HFFc6 (cell line): ENCODE data around the gene STK32A. TPM values are rescaled to one million over a fixed set of nuclear protein-coding genes. Genes with fewer than 3 reads are reported as not detected.
A peak's percentile ranks its signal among the peaks of the same experiment; 100 is the strongest.

ENCODE experiments used
- DNase-seq: peaks from one replicate; pipeline ENCODE4 v3.0.0-alpha.2; 2018
- H3K27ac Mint-ChIP-seq: 2 replicates; pipeline ENCODE4 v1.8.0; 2020; ENCODE audit warnings: mild to moderate bottlenecking, mixed read lengths
- H3K27me3 Mint-ChIP-seq: 2 replicates; pipeline ENCODE4 v1.8.0; 2021; ENCODE audit warnings: mild to moderate bottlenecking, moderate library complexity, mixed read lengths; ENCODE audit not compliant: insufficient read depth
- H3K36me3 Mint-ChIP-seq: 2 replicates; pipeline ENCODE4 v1.8.0; 2021; ENCODE audit warnings: low read depth, mixed read lengths
- H3K4me1 Mint-ChIP-seq: 2 replicates; pipeline ENCODE4 v1.8.0; 2020; ENCODE audit warnings: low read depth, mixed read lengths
- H3K4me3 Mint-ChIP-seq: 2 replicates; pipeline ENCODE4 v1.8.0; 2020; ENCODE audit warnings: mild to moderate bottlenecking, moderate library complexity, mixed read lengths
- H3K9me3 Mint-ChIP-seq: 2 replicates; pipeline ENCODE4 v1.8.0; 2020; ENCODE audit warnings: mild to moderate bottlenecking, mixed read lengths
- CTCF ChIP-seq: fragments of 200-600 bp; sonication (generic); IDR thresholded peaks from 2 replicates; pipeline ENCODE4 v1.5.0; 2021; ENCODE audit warnings: antibody characterized with exemption, mild to moderate bottlenecking
- total RNA-seq, 6 experiments: library from RNA; stranded (reverse); fragmentation: NEBNext Ultra II Directional; extraction: Animal tissue kit (Norgen Biotek cat#: 25700); gene quantifications; 2 replicates in 1 of 6; 3 replicates in 5 of 6; pipeline ENCODE4 v1.2.3, GENCODE V29; 2021

The STK32A gene
- total RNA-seq, 6 experiments from 2014 or later: 0.21 to 1.4 (median 0.91) TPM

GRCh38 chr5:147407094-147407681, 172.4 kb downstream of the STK32A start:
- no peak for DNase-seq
- H3K4me1 Mint-ChIP-seq: peaks cover 55% of the 10 kb centered on the region
- H3K36me3 Mint-ChIP-seq: peaks cover 24% of the 10 kb centered on the region
- no peak for TF ChIP-seq CTCF
- H3K9me3 Mint-ChIP-seq: no peaks in the 10 kb centered on the region
- H3K4me3 Mint-ChIP-seq: no peak overlapping the region
- H3K27me3 Mint-ChIP-seq: peaks cover 2% of the 10 kb centered on the region
- H3K27ac Mint-ChIP-seq: peak overlapping the region; percentile 41; the same call in 1 of the 2 replicates

- H3K9me3 Mint-ChIP-seq: no peaks in the 10 kb centered on the region
- peaks cover 40% of the 10 kb centered on the region for H3K4me1 Mint-ChIP-seq
- no peak for TF ChIP-seq CTCF
- H3K4me3 Mint-ChIP-seq: no peak overlapping the region
- DNase-seq: no peak
- H3K27ac Mint-ChIP-seq: no peak overlapping the region
- peaks cover 23% of the 10 kb centered on the region for H3K36me3 Mint-ChIP-seq
- H3K27me3 Mint-ChIP-seq: peaks cover 2% of the 10 kb centered on the region
These were observed 174.2 kb downstream of the STK32A start for GRCh38 chr5:147408980-147409379.

- Mint-ChIP-seq H3K4me1 (peaks cover 22% of the 10 kb centered on the region), H3K36me3 (peaks cover 20% of the 10 kb centered on the region; the same call in 1 of the 2 replicates), H3K4me3 (no peak overlapping the region), H3K27me3 (no peaks in the 10 kb centered on the region), H3K27ac (no peak overlapping the region), H3K9me3 (no peaks in the 10 kb centered on the region)
- no peak for TF ChIP-seq CTCF
- no peak for DNase-seq
These were observed 175.9 kb downstream of the STK32A start for GRCh38 chr5:147410496-147411358.

- Mint-ChIP-seq H3K36me3 (peaks cover 18% of the 10 kb centered on the region; the same call in 1 of the 2 replicates), H3K9me3 (no peaks in the 10 kb centered on the region), H3K27me3 (no peaks in the 10 kb centered on the region), H3K4me3 (no peak overlapping the region), H3K27ac (no peak overlapping the region), H3K4me1 (peaks cover 15% of the 10 kb centered on the region)
- no peak for TF ChIP-seq CTCF
- no peak for DNase-seq
These were observed 176.8 kb downstream of the STK32A start for GRCh38 chr5:147411359-147412319.

- H3K27me3 Mint-ChIP-seq: no peaks in the 10 kb centered on the region
- TF ChIP-seq CTCF: no peak
- DNase-seq: no peak
- no peak overlapping the region for H3K27ac Mint-ChIP-seq
- H3K9me3 Mint-ChIP-seq: no peaks in the 10 kb centered on the region
- no peak overlapping the region for H3K4me3 Mint-ChIP-seq
- H3K4me1 Mint-ChIP-seq: peaks cover 14% of the 10 kb centered on the region
- H3K36me3 Mint-ChIP-seq: peaks cover 19% of the 10 kb centered on the region
These were observed 177.7 kb downstream of the STK32A start for GRCh38 chr5:147412561-147412960.
